H1 (cell line): ENCODE results near the gene MMP11.

Experiments
- ATF3 ChIP-seq: IDR thresholded peaks from 2 replicates; pipeline ENCODE4 v1.6.1; 2011; ENCODE audit warnings: low read depth, mild to moderate bottlenecking, low read length; ENCODE audit not compliant: insufficient read depth
- BACH1 ChIP-seq: IDR thresholded peaks from 2 replicates; pipeline ENCODE4 v1.6.1; 2012; ENCODE audit warnings: low read length, improper control_type of control experiment
- CBX8 ChIP-seq: fragments of 300-800, 300-1000 bp; sonication (generic); IDR thresholded peaks from 2 replicates; pipeline ENCODE4 v1.7.1; 2016; ENCODE audit warnings: low read depth, low read length, borderline replicate concordance
- EP300 ChIP-seq, 2 experiments: IDR thresholded peaks; 1 replicate in 1 of 2; 2 replicates in 1 of 2; pipeline ENCODE4 v1.6.1; 2011 to 2012; ENCODE audit warnings: low read depth in 2 of 2, low read length in 2 of 2, mild to moderate bottlenecking in 2 of 2, borderline replicate concordance in 1 of 2, inconsistent platforms in 1 of 2, moderate library complexity in 1 of 2
- HDAC2 ChIP-seq, 2 experiments: fragments of 300-600 bp in 1 of 2; sonication (generic) in 1 of 2; IDR thresholded peaks; 2 replicates each; pipeline ENCODE4 v1.6.1; 2011 to 2012; ENCODE audit warnings: low read depth in 2 of 2, low read length in 2 of 2, mild to moderate bottlenecking in 2 of 2, moderate library complexity in 2 of 2, borderline replicate concordance in 1 of 2, inconsistent platforms in 1 of 2
- MAX ChIP-seq: IDR thresholded peaks from 2 replicates; pipeline ENCODE4 v1.6.1; 2012; ENCODE audit warnings: inconsistent platforms
- PHF8 ChIP-seq: fragments of 200-600 bp; sonication (generic); conservative IDR thresholded peaks from 2 replicates; pipeline ENCODE4 v1.7.1; 2012; ENCODE audit warnings: low read depth, mild to moderate bottlenecking, inconsistent platforms, low read length, moderate library complexity
- POLR2A ChIP-seq, 2 experiments: IDR thresholded peaks; 1 replicate in 1 of 2; 2 replicates in 1 of 2; pipeline ENCODE4 v1.6.1; 2011; ENCODE audit warnings: low read depth in 2 of 2, low read length in 2 of 2, mild to moderate bottlenecking in 2 of 2; ENCODE audit errors: control extremely low read depth in 1 of 2
- POLR2AphosphoS5 ChIP-seq: IDR thresholded peaks from 2 replicates; pipeline ENCODE4 v1.6.1; 2011; ENCODE audit warnings: low read depth, low read length
- SAP30 ChIP-seq: fragments of 300-600 bp; sonication (generic); IDR thresholded peaks from 2 replicates; pipeline ENCODE4 v1.7.1; 2012; ENCODE audit warnings: low read length, moderate library complexity, mild to moderate bottlenecking, inconsistent platforms; ENCODE audit not compliant: insufficient read depth, insufficient replicate concordance
- USF2 ChIP-seq: IDR thresholded peaks from 2 replicates; pipeline ENCODE4 v1.6.1; 2011; ENCODE audit warnings: low read length, improper control_type of control experiment
- ZNF274 ChIP-seq: IDR thresholded peaks from 2 replicates; pipeline ENCODE4 v1.7.0; 2012; ENCODE audit warnings: low read length, borderline replicate concordance; ENCODE audit errors: extremely low read depth
- TF ChIP-seq, protein P1 (sequence below), 3 experiments: IDR thresholded peaks; 1 replicate in 2 of 3; 2 replicates in 1 of 3; pipeline versions ENCODE4 v1.5.1 to v1.6.1; 2011; ENCODE audit warnings: low read length in 3 of 3, mild to moderate bottlenecking in 3 of 3, inconsistent platforms in 2 of 3, low read depth in 1 of 3, moderate library complexity in 1 of 3; ENCODE audit not compliant: insufficient read depth in 1 of 3; ENCODE audit errors: control extremely low read depth in 1 of 3

- no peak for TF ChIP-seq BACH1
- TF ChIP-seq HDAC2 (IDR thresholded peaks at IDR 0.05; ENCODE audit: borderline replicate concordance in 1 of 2, low read depth in 2 of 2, low read length in 2 of 2), result no peak
- TF ChIP-seq, protein P1, sequence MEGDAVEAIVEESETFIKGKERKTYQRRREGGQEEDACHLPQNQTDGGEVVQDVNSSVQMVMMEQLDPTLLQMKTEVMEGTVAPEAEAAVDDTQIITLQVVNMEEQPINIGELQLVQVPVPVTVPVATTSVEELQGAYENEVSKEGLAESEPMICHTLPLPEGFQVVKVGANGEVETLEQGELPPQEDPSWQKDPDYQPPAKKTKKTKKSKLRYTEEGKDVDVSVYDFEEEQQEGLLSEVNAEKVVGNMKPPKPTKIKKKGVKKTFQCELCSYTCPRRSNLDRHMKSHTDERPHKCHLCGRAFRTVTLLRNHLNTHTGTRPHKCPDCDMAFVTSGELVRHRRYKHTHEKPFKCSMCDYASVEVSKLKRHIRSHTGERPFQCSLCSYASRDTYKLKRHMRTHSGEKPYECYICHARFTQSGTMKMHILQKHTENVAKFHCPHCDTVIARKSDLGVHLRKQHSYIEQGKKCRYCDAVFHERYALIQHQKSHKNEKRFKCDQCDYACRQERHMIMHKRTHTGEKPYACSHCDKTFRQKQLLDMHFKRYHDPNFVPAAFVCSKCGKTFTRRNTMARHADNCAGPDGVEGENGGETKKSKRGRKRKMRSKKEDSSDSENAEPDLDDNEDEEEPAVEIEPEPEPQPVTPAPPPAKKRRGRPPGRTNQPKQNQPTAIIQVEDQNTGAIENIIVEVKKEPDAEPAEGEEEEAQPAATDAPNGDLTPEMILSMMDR (IDR thresholded peaks at IDR 0.05; ENCODE audit: control extremely low read depth in 1 of 3, insufficient read depth in 1 of 3, low read depth in 1 of 3, low read length in 3 of 3), result no peak
- TF ChIP-seq POLR2AphosphoS5, result no peak
- TF ChIP-seq PHF8, result no peak
- no peak for TF ChIP-seq SAP30
- TF ChIP-seq CBX8, result no peak
- TF ChIP-seq USF2, result no peak
- no peak for TF ChIP-seq MAX
- TF ChIP-seq POLR2A (IDR thresholded peaks at IDR 0.05; ENCODE audit: control extremely low read depth in 1 of 2, low read depth in 2 of 2, low read length in 2 of 2), result no peak
- no peak for TF ChIP-seq ZNF274
- no peak for TF ChIP-seq ATF3
- TF ChIP-seq EP300 (IDR thresholded peaks at IDR 0.05; ENCODE audit: borderline replicate concordance in 1 of 2, low read depth in 2 of 2, low read length in 2 of 2), result no peak
Observed at GRCh38 chr22:23777776-23778576, 5.3 kb downstream of the MMP11 start.
